GM21529 (cell line): ENCODE measurements around the gene CATSPER3.
"Not testable (repeated sequence)": the region's sequence is repeated elsewhere in the genome, so short reads cannot be mapped to it uniquely, and the experiment has no call there.

Experiments used
- ATAC-seq: cut with Tn5 transposase; IDR thresholded peaks from one replicate; pipeline ENCODE4 v1.9.1; 2021; ENCODE audit not compliant: unreplicated experiment

CATSPER3 gene

GRCh38 chr5:134969166-134969565 lies 1.5 kb downstream of the CATSPER3 start:
- no peak for ATAC-seq

- no peak for ATAC-seq
Measured at GRCh38 chr5:134975078-134975715, 7.5 kb downstream of the CATSPER3 start.

GRCh38 chr5:134975843-134976242 lies 8.1 kb downstream of the CATSPER3 start:
- ATAC-seq = no peak

GRCh38 chr5:134976841-134977240 lies 9.1 kb downstream of the CATSPER3 start:
- ATAC-seq = no peak

GRCh38 chr5:134979416-134979815 lies 11.7 kb downstream of the CATSPER3 start:
- no peak for ATAC-seq

- no peak for ATAC-seq
Measured at GRCh38 chr5:134982230-134982629, 14.5 kb downstream of the CATSPER3 start.

- ATAC-seq = no peak
Measured at GRCh38 chr5:134989266-134989830, 21.6 kb downstream of the CATSPER3 start.

GRCh38 chr5:134990183-134990582 lies 22.5 kb downstream of the CATSPER3 start:
- ATAC-seq = not testable (repeated sequence)

GRCh38 chr5:134992148-134992547 lies 24.4 kb downstream of the CATSPER3 start:
- no peak for ATAC-seq

- no peak for ATAC-seq
Measured at GRCh38 chr5:134993161-134993560, 25.5 kb downstream of the CATSPER3 start.

GRCh38 chr5:134994560-134995156 lies 27.0 kb downstream of the CATSPER3 start:
- no peak for ATAC-seq

- ATAC-seq = no peak
Measured at GRCh38 chr5:134995850-134996402, 28.2 kb downstream of the CATSPER3 start.

- no peak for ATAC-seq
Measured at GRCh38 chr5:134997015-134997414, 29.3 kb downstream of the CATSPER3 start.

- ATAC-seq = not testable (repeated sequence)
Measured at GRCh38 chr5:134998068-134998467, 30.4 kb downstream of the CATSPER3 start.

- no peak for ATAC-seq
Measured at GRCh38 chr5:135004376-135004775, 36.7 kb downstream of the CATSPER3 start.

GRCh38 chr5:135005076-135005475 lies 37.4 kb downstream of the CATSPER3 start:
- no peak for ATAC-seq

- ATAC-seq = no peak
Measured at GRCh38 chr5:135007305-135007704, 39.6 kb downstream of the CATSPER3 start.

- no peak for ATAC-seq
Measured at GRCh38 chr5:135007749-135008363, 40.1 kb downstream of the CATSPER3 start.

GRCh38 chr5:135008556-135008955 lies 40.8 kb downstream of the CATSPER3 start:
- no peak for ATAC-seq

- no peak for ATAC-seq
Measured at GRCh38 chr5:135008981-135009735, 41.5 kb downstream of the CATSPER3 start.
